Osteoblast (primary cell): ENCODE results near the gene COL6A2. TPM values are rescaled to one million over a fixed set of nuclear protein-coding genes. Genes with fewer than 3 reads are reported as not detected.
A peak's percentile ranks its signal among the peaks of the same experiment; 100 is the strongest.

Experiments
- DNase-seq: peaks from one replicate; pipeline ENCODE4 v3.0.0; 2011; ENCODE audit warnings: low spot score, mixed read lengths; ENCODE audit not compliant: insufficient read length; ENCODE audit errors: missing footprints
- H2AFZ ChIP-seq: 2 replicates; pipeline ENCODE4 v1.6.0; 2011; ENCODE audit warnings: mild to moderate bottlenecking, low read length
- H3K27ac ChIP-seq: 2 replicates; pipeline ENCODE4 v1.5.1; 2011; ENCODE audit warnings: mild to moderate bottlenecking, low read depth, low read length, moderate library complexity
- H3K27me3 ChIP-seq: 2 replicates; pipeline ENCODE4 v1.6.0; 2012; ENCODE audit warnings: mild to moderate bottlenecking, control low read depth, inconsistent platforms, low read length, moderate library complexity; ENCODE audit not compliant: insufficient read depth
- H3K36me3 ChIP-seq: 2 replicates; pipeline ENCODE4 v1.5.1; 2011; ENCODE audit warnings: mild to moderate bottlenecking, low read length, control low read depth, moderate library complexity; ENCODE audit not compliant: insufficient read depth
- H3K4me1 ChIP-seq: 2 replicates; pipeline ENCODE4 v1.5.1; 2011; ENCODE audit warnings: mild to moderate bottlenecking, low read length, control low read depth, moderate library complexity; ENCODE audit not compliant: insufficient read depth
- H3K4me2 ChIP-seq: 2 replicates; pipeline ENCODE4 v1.6.0; 2011; ENCODE audit warnings: mild to moderate bottlenecking, low read length; ENCODE audit not compliant: insufficient read depth
- H3K4me3 ChIP-seq: fragments of 200-600 bp; sonication (generic); 3 replicates; pipeline ENCODE4 v1.5.1; 2012; ENCODE audit warnings: mild to moderate bottlenecking, low read length, inconsistent platforms; ENCODE audit not compliant: insufficient read depth
- H3K79me2 ChIP-seq: 2 replicates; pipeline ENCODE4 v1.6.0; 2012; ENCODE audit warnings: mild to moderate bottlenecking, low read length, control low read depth, inconsistent platforms; ENCODE audit not compliant: insufficient read depth
- H3K9me3 ChIP-seq: 2 replicates; pipeline ENCODE4 v1.5.1; 2011; ENCODE audit warnings: low read depth, low read length, control low read depth
- H4K20me1 ChIP-seq: 2 replicates; pipeline ENCODE4 v1.6.0; 2012; ENCODE audit warnings: mild to moderate bottlenecking, low read length, control low read depth; ENCODE audit not compliant: insufficient read depth
- CTCF ChIP-seq: IDR thresholded peaks from 2 replicates; pipeline ENCODE4 v1.5.1; 2011; ENCODE audit warnings: mild to moderate bottlenecking, low read depth, low read length, moderate library complexity; ENCODE audit errors: extremely low read depth
- total RNA-seq: library from RNA; depleted of rRNA; stranded (reverse); fragments of >200 nt; gene quantifications from 2 replicates; pipeline ENCODE4 v1.2.3, GENCODE V29; 2012

Gene COL6A2
- total RNA-seq, 1 donor: 1,265 TPM

- H3K9me3 ChIP-seq: no peaks in the 10 kb centered on the region
- H4K20me1 ChIP-seq: peaks cover 14% of the 10 kb centered on the region
- H3K4me2 ChIP-seq: no peak overlapping the region
- peak overlapping the region; percentile 69 for H3K27ac ChIP-seq
- no peaks in the 10 kb centered on the region for H3K27me3 ChIP-seq
- no peak for TF ChIP-seq CTCF
- peaks cover 10% of the 10 kb centered on the region for H3K36me3 ChIP-seq
- H3K4me3 ChIP-seq: no peak overlapping the region
- peak; percentile 31 for DNase-seq
- peaks cover 40% of the 10 kb centered on the region for H3K4me1 ChIP-seq
- peaks cover 39% of the 10 kb centered on the region for H3K79me2 ChIP-seq
- H2AFZ ChIP-seq: no peak overlapping the region
Observed at GRCh38 chr21:46095814-46096595, 1.9 kb upstream of the COL6A2 start.

GRCh38 chr21:46096596-46097335 is 1.1 kb upstream of the COL6A2 start:
- H2AFZ ChIP-seq: no peak overlapping the region
- peaks cover 18% of the 10 kb centered on the region for H3K36me3 ChIP-seq
- no peak for TF ChIP-seq CTCF
- H3K4me1 ChIP-seq: peaks cover 36% of the 10 kb centered on the region
- peak overlapping the region; percentile 84 for H3K4me2 ChIP-seq
- peaks cover 19% of the 10 kb centered on the region for H4K20me1 ChIP-seq
- no peaks in the 10 kb centered on the region for H3K9me3 ChIP-seq
- H3K27ac ChIP-seq: peak overlapping the region; percentile 69
- DNase-seq: peak; percentile 54
- peaks cover 47% of the 10 kb centered on the region for H3K79me2 ChIP-seq
- H3K4me3 ChIP-seq: peak overlapping the region; percentile 86
- no peaks in the 10 kb centered on the region for H3K27me3 ChIP-seq

- H3K27me3 ChIP-seq: no peaks in the 10 kb centered on the region
- no peak overlapping the region for H2AFZ ChIP-seq
- no peaks in the 10 kb centered on the region for H3K9me3 ChIP-seq
- no peak for TF ChIP-seq CTCF
- H3K27ac ChIP-seq: peak overlapping the region; percentile 74
- H3K79me2 ChIP-seq: peaks cover 65% of the 10 kb centered on the region
- peak overlapping the region; percentile 84 for H3K4me2 ChIP-seq
- peak; percentile 89 for DNase-seq
- peaks cover 26% of the 10 kb centered on the region for H3K4me1 ChIP-seq
- peaks cover 30% of the 10 kb centered on the region for H4K20me1 ChIP-seq
- H3K4me3 ChIP-seq: peak overlapping the region; percentile 86
- peaks cover 24% of the 10 kb centered on the region for H3K36me3 ChIP-seq
Observed at GRCh38 chr21:46098303-46099141, 610 bp downstream of the COL6A2 start.
